Measurements from ENCODE around the gene CDIPT. TPM values are rescaled to one million over a fixed set of nuclear protein-coding genes. Genes with fewer than 3 reads are reported as not detected.
A peak's percentile ranks its signal among the peaks of the same experiment; 100 is the strongest.
"Not testable (repeated sequence)": the region's sequence is repeated elsewhere in the genome, so short reads cannot be mapped to it uniquely, and the experiment has no call there.

Gene CDIPT
- total and polyA plus RNA-seq, 11 donors: 57.5 to 143 (median 76.3) TPM

GRCh38 chr16:29910819-29911675, 48.0 kb upstream of the CDIPT start:
- intact Hi-C loops (cut with DNase I): loop anchor here in 1 of 10 donors (10.0 kb wide), 1 partner anchor 56 kb away; no protein-coding TSS in a partner anchor
- no peak overlapping the region for H3K27ac ChIP-seq
- TF ChIP-seq POLR2A (IDR thresholded peaks at IDR 0.05) (no peak), CTCF (IDR thresholded peaks at IDR 0.05) (no peak)
- peaks cover 0 to 22% (median 4%) of the 10 kb centered on the region in 9 donors for H3K36me3 ChIP-seq
- H3K4me3 ChIP-seq: no peak overlapping the region
- WGBS, 4 donors: 81 to 87% (median 85%) methylated on average over 17 to 20 of the region's 20 CpGs
- ATAC-seq (peak in 2 of 4 donors; percentile 14 to 17), DNase-seq (no peak)
- no peaks in the 10 kb centered on the region for H3K4me1 ChIP-seq
- H3K9me3 ChIP-seq: no peaks in the 10 kb centered on the region
- H3K27me3 ChIP-seq: no peaks in the 10 kb centered on the region

GRCh38 chr16:29909851-29910250, 46.8 kb upstream of the CDIPT start:
- WGBS, 4 donors: 68 to 97% (median 86%) methylated on average over 6 of the region's 6 CpGs
- not testable (repeated sequence) for H3K4me1 ChIP-seq, H3K27me3 ChIP-seq, H3K4me3 ChIP-seq, H3K9me3 ChIP-seq, DNase-seq, H3K27ac ChIP-seq, ATAC-seq
- intact Hi-C loops (cut with DNase I): loop anchor here in 1 of 10 donors (10.0 kb wide), 1 partner anchor 55 kb away; no protein-coding TSS in a partner anchor
- H3K36me3 ChIP-seq: peaks cover 0 to 17% (median 0%) of the 10 kb centered on the region in 9 donors

GRCh38 chr16:29909391-29909790, 46.4 kb upstream of the CDIPT start:
- no peak for ATAC-seq
- TF ChIP-seq POLR2A (IDR thresholded peaks at IDR 0.05) (no peak), CTCF (IDR thresholded peaks at IDR 0.05) (no peak)
- intact Hi-C loops (cut with DNase I): no loop called here
- no peaks in the 10 kb centered on the region for H3K4me1 ChIP-seq
- no peak overlapping the region for H3K27ac ChIP-seq
- peaks cover 0 to 13% (median 0%) of the 10 kb centered on the region in 9 donors for H3K36me3 ChIP-seq
- no peak for DNase-seq
- no peak overlapping the region for H3K4me3 ChIP-seq
- 63 to 81% (median 78%) methylated on average over 2 of the region's 2 CpGs for WGBS, 4 donors
- H3K9me3 ChIP-seq: no peaks in the 10 kb centered on the region
- H3K27me3 ChIP-seq: no peaks in the 10 kb centered on the region

GRCh38 chr16:29908719-29909220, 45.7 kb upstream of the CDIPT start:
- no peak for ATAC-seq
- WGBS, 4 donors: 85 to 91% (median 88%) methylated on average over 2 of the region's 2 CpGs
- no peak for TF ChIP-seq CTCF (IDR thresholded peaks at IDR 0.05)
- no peak for TF ChIP-seq POLR2A (IDR thresholded peaks at IDR 0.05)
- no peaks in the 10 kb centered on the region for H3K9me3 ChIP-seq
- H3K36me3 ChIP-seq: peaks cover 0 to 6% (median 0%) of the 10 kb centered on the region in 9 donors
- H3K27me3 ChIP-seq: no peaks in the 10 kb centered on the region
- DNase-seq: no peak
- no peak overlapping the region for H3K27ac ChIP-seq
- no peak overlapping the region for H3K4me3 ChIP-seq
- intact Hi-C loops (cut with DNase I): no loop called here
- no peaks in the 10 kb centered on the region for H3K4me1 ChIP-seq

Measured in heart left ventricle (tissue), 16 donors.